ENCODE data around the gene FARP1.

The FARP1 gene

DNA sequence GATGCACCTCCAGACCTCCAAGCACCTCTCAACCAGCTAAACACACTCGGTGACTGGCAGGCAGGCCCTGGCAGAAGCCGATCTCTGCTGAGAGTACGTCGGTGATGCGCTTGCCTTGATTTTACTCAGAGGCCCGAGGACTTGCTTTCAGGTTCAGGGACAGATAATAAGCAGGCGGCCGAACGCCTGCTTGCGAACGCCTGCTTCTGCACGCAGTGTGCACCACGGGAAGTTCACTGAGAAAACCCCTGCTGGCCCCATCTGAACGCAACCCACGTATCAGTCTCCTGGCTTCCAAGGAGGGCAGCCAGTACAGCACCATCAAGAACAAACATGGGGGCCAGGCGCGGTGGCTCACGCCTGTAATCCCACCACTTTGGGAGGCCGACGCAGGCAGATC is 326.0 kb downstream of the FARP1 start:
- TF ChIP-seq SIN3A (IDR thresholded peaks at IDR 0.05; ENCODE audit: borderline replicate concordance, insufficient read depth, low read length) (no peak), TAF1 (IDR thresholded peaks at IDR 0.05; ENCODE audit: borderline replicate concordance, insufficient read depth, low read length) (no peak), FOXP2 (optimal IDR thresholded peaks at IDR 0.05; ENCODE audit: borderline replicate concordance, extremely low read depth, extremely low read length, insufficient read depth) (no peak), POLR2AphosphoS5 (IDR thresholded peaks at IDR 0.05; ENCODE audit: low read depth, low read length) (no peak), REST (IDR thresholded peaks at IDR 0.05; ENCODE audit: insufficient read depth in 1 of 2, low read depth in 2 of 2, low read length in 2 of 2) (no peak)

DNA sequence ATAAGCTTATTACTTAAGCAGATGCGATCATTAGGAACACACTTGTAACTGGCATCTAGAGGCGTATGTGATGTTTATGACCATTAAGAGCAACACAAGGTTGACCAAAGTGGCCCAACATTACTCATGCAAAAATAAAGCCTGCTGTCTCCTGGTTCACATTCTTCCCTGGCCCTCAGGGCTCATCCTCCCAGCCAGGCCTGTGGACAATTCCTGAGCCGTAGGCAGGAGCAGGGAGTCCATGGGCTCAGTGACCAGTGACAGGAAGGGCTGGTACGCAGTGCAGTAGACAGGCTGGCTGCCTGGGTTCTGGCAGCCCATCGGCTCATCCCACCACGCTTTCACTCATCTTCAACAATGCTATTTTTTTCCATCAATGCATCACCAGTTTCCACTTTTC is 328.0 kb downstream of the FARP1 start:
- TF ChIP-seq POLR2AphosphoS5 (IDR thresholded peaks at IDR 0.05; ENCODE audit: low read depth, low read length) (no peak), FOXP2 (optimal IDR thresholded peaks at IDR 0.05; ENCODE audit: borderline replicate concordance, extremely low read depth, extremely low read length, insufficient read depth) (no peak), SIN3A (IDR thresholded peaks at IDR 0.05; ENCODE audit: borderline replicate concordance, insufficient read depth, low read length) (no peak), TAF1 (IDR thresholded peaks at IDR 0.05; ENCODE audit: borderline replicate concordance, insufficient read depth, low read length) (no peak), REST (IDR thresholded peaks at IDR 0.05; ENCODE audit: insufficient read depth in 1 of 2, low read depth in 2 of 2, low read length in 2 of 2) (no peak)

GRCh38 chr13:98471934-98472333 is 329.0 kb downstream of the FARP1 start:
- TF ChIP-seq REST (IDR thresholded peaks at IDR 0.05; ENCODE audit: insufficient read depth in 1 of 2, low read depth in 2 of 2, low read length in 2 of 2) (no peak), TAF1 (IDR thresholded peaks at IDR 0.05; ENCODE audit: borderline replicate concordance, insufficient read depth, low read length) (no peak), FOXP2 (optimal IDR thresholded peaks at IDR 0.05; ENCODE audit: borderline replicate concordance, extremely low read depth, extremely low read length, insufficient read depth) (no peak), POLR2AphosphoS5 (IDR thresholded peaks at IDR 0.05; ENCODE audit: low read depth, low read length) (no peak), SIN3A (IDR thresholded peaks at IDR 0.05; ENCODE audit: borderline replicate concordance, insufficient read depth, low read length) (no peak)

DNA sequence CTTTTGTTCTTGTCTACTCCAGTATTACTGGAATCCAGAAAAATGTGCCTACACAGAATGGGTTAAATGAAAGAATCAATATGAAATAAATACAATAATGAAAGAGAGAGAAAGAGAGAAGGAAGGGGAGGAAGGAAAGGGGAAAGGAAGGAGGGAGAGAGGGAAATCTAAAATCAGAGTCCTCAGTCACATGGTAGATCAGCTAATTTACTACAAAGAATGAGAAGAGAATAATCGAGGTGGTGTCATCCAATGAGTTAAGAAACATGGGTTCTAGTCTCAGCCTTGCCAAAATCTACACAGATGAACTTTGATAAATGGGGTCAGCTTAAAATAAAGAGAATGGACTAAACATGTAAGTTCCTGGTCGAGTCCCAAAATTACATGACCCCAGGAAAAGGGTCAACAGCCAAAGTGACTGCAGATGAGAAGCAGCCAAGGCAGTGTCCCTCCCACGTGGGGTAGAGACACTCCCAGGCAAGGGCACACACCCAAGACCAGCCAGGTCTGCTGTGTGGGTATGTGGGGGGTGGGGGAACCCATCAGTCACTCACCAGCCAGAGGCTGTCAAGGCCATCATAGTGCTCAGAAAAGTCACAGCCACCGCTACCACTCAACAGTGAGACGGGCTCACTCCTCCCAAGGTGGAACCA is 330.4 kb downstream of the FARP1 start:
- TF ChIP-seq POLR2AphosphoS5 (IDR thresholded peaks at IDR 0.05; ENCODE audit: low read depth, low read length) (no peak), REST (IDR thresholded peaks at IDR 0.05; ENCODE audit: insufficient read depth in 1 of 2, low read depth in 2 of 2, low read length in 2 of 2) (no peak), FOXP2 (optimal IDR thresholded peaks at IDR 0.05; ENCODE audit: borderline replicate concordance, extremely low read depth, extremely low read length, insufficient read depth) (no peak), SIN3A (IDR thresholded peaks at IDR 0.05; ENCODE audit: borderline replicate concordance, insufficient read depth, low read length) (no peak)

DNA sequence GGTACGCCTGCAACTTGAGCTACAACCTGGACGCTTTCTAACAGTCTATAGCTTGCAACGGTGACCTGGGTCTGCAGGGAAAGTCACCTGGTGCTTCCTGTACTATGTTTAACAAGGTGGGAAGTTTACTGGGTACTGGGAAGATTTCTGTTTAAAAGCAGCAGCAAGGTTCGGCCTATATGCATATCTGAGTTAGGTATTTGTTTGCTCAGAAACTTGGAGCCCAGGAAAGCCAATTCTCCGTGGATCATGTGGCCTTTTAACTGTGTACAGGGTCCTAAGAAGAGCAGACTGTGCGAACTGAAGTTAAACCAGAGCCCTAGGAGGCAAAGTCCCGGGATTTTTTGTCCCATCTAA is 330.9 kb downstream of the FARP1 start:
- TF ChIP-seq FOXP2 (optimal IDR thresholded peaks at IDR 0.05; ENCODE audit: borderline replicate concordance, extremely low read depth, extremely low read length, insufficient read depth) (no peak), SIN3A (IDR thresholded peaks at IDR 0.05; ENCODE audit: borderline replicate concordance, insufficient read depth, low read length) (no peak)

Data from PFSK-1 (cell line).